HepG2 (cell line): ENCODE measurements around the gene CAVIN1. TPM values are rescaled to one million over a fixed set of nuclear protein-coding genes. Genes with fewer than 3 reads are reported as not detected.

ENCODE experiments used
- ATAD3A ChIP-seq: sonication (generic); formaldehyde crosslinking; IDR thresholded peaks from 2 replicates; pipeline ENCODE4 v1.4.0; 2020; ENCODE audit warnings: missing genetic modification reagents
- ATF2 ChIP-seq: sonication (generic); formaldehyde crosslinking; IDR thresholded peaks from 2 replicates; pipeline ENCODE4 v1.4.0; 2020; ENCODE audit warnings: missing genetic modification reagents
- BRD4 ChIP-seq: sonication (generic); formaldehyde crosslinking; IDR thresholded peaks from 2 replicates; pipeline ENCODE4 v1.4.0; 2020; ENCODE audit warnings: missing genetic modification reagents
- CBX2 ChIP-seq, 2 experiments: fragments of 200-600 bp in 1 of 2; sonication (generic); formaldehyde crosslinking in 1 of 2; IDR thresholded peaks; 2 replicates each; pipeline versions ENCODE4 v1.7.0 to v1.8.1; 2018 to 2022; ENCODE audit warnings: low read depth in 2 of 2, low read length in 1 of 2, mild to moderate bottlenecking in 1 of 2, missing genetic modification reagents in 1 of 2
- CERS6 ChIP-seq: sonication (generic); formaldehyde crosslinking; IDR thresholded peaks from 2 replicates; pipeline ENCODE4 v1.5.0; 2020; ENCODE audit warnings: missing genetic modification reagents
- FLYWCH1 ChIP-seq: sonication (generic); formaldehyde crosslinking; IDR thresholded peaks from 2 replicates; pipeline ENCODE4 v1.8.1; 2023; ENCODE audit warnings: mild to moderate bottlenecking, missing genetic modification reagents
- KDM1A ChIP-seq: IDR thresholded peaks from 2 replicates; pipeline ENCODE4 v1.6.1; 2016; ENCODE audit warnings: missing compliant biosample characterization
- PHF8 ChIP-seq: sonication (generic); formaldehyde crosslinking; IDR thresholded peaks from 2 replicates; pipeline ENCODE4 v1.5.0; 2020; ENCODE audit warnings: missing genetic modification reagents
- POLR2G ChIP-seq: fragments of 200-400 bp; formaldehyde crosslinking; IDR thresholded peaks from 2 replicates; pipeline ENCODE4 v1.6.1; 2018; ENCODE audit warnings: mild to moderate bottlenecking, low read depth, low read length, moderate library complexity
- RBM39 ChIP-seq: fragments of 200-400 bp; formaldehyde crosslinking; IDR thresholded peaks from one replicate; pipeline ENCODE4 v1.6.1; 2018; ENCODE audit warnings: antibody characterized with exemption, mild to moderate bottlenecking, low read depth, low read length; ENCODE audit not compliant: poor library complexity, severe bottlenecking
- THAP7 ChIP-seq: sonication (generic); formaldehyde crosslinking; IDR thresholded peaks from 2 replicates; pipeline ENCODE4 v1.8.1; 2023; ENCODE audit warnings: mild to moderate bottlenecking, missing genetic modification reagents
- ZBTB7A ChIP-seq: sonication (generic); formaldehyde crosslinking; IDR thresholded peaks from 2 replicates; pipeline ENCODE4 v1.8.0; 2022; ENCODE audit warnings: mild to moderate bottlenecking, missing genetic modification reagents
- ZFP36L1 ChIP-seq: sonication (generic); formaldehyde crosslinking; IDR thresholded peaks from 2 replicates; pipeline ENCODE4 v1.8.0; 2022; ENCODE audit warnings: mild to moderate bottlenecking, missing genetic modification reagents, moderate library complexity
- ZNF10 ChIP-seq: sonication (generic); formaldehyde crosslinking; IDR thresholded peaks from 2 replicates; pipeline ENCODE4 v1.4.0; 2020; ENCODE audit warnings: mild to moderate bottlenecking, low read depth, missing genetic modification reagents, borderline replicate concordance
- ZNF234 ChIP-seq: sonication (generic); formaldehyde crosslinking; conservative IDR thresholded peaks from 2 replicates; pipeline ENCODE4 v1.5.1; 2020; ENCODE audit warnings: mild to moderate bottlenecking, missing genetic modification reagents
- ZNF264 ChIP-seq: sonication (generic); formaldehyde crosslinking; IDR thresholded peaks from 2 replicates; pipeline ENCODE4 v1.4.0; 2020; ENCODE audit warnings: missing genetic modification reagents
- ZNF317 ChIP-seq: sonication (generic); formaldehyde crosslinking; IDR thresholded peaks from 2 replicates; pipeline ENCODE4 v1.5.0; 2020; ENCODE audit warnings: mild to moderate bottlenecking, missing genetic modification reagents
- ZNF329 ChIP-seq: sonication (generic); formaldehyde crosslinking; IDR thresholded peaks from 2 replicates; pipeline ENCODE4 v1.9.0; 2021; ENCODE audit warnings: low read depth, mild to moderate bottlenecking, missing genetic modification reagents
- polyA plus RNA-seq, 8 experiments: library from polyadenylated mRNA; depleted of rRNA in 3 of 8; stranded (reverse) in 7 of 8; unstranded in 1 of 8; fragments of >200 nt; fragmentation: Illumina TruSeq in 4 of 8; extraction: Trizol in 4 of 8; gene quantifications; 2 replicates each; pipeline versions ENCODE4 v1.2.1 to v1.2.3, GENCODE V29; 2011 to 2016; ENCODE audit warnings: low read depth in 4 of 8, missing spikeins in 1 of 8, mixed read lengths in 1 of 8; ENCODE audit not compliant: insufficient read depth in 1 of 8
- total RNA-seq, 5 experiments: library from RNA; depleted of rRNA; stranded (reverse); fragments of >200 nt; fragmentation: Illumina TruSeq; extraction: Trizol; gene quantifications; 2 replicates each; pipeline ENCODE4 v1.2.3, GENCODE V29; 2016; ENCODE audit warnings: low read depth in 1 of 5
- TF ChIP-seq, protein P1 (sequence below): sonication (generic); formaldehyde crosslinking; IDR thresholded peaks from 2 replicates; pipeline ENCODE4 v1.4.0; 2020; ENCODE audit warnings: mild to moderate bottlenecking, missing genetic modification reagents, borderline replicate concordance
- TF ChIP-seq, protein P2 (sequence below): sonication (generic); formaldehyde crosslinking; IDR thresholded peaks from 2 replicates; pipeline ENCODE4 v1.8.0; 2022; ENCODE audit warnings: mild to moderate bottlenecking, missing genetic modification reagents
- TF ChIP-seq, protein P3 (sequence below): sonication (generic); formaldehyde crosslinking; IDR thresholded peaks from 2 replicates; pipeline ENCODE4 v1.8.0; 2023; ENCODE audit warnings: mild to moderate bottlenecking, missing genetic modification reagents

Gene CAVIN1
- total and polyA plus RNA-seq, 2 of the 13 experiments (the other 11 are each of a cell fraction or from before 2014, with no cell fraction given) = 15.9 to 25.5 TPM

DNA sequence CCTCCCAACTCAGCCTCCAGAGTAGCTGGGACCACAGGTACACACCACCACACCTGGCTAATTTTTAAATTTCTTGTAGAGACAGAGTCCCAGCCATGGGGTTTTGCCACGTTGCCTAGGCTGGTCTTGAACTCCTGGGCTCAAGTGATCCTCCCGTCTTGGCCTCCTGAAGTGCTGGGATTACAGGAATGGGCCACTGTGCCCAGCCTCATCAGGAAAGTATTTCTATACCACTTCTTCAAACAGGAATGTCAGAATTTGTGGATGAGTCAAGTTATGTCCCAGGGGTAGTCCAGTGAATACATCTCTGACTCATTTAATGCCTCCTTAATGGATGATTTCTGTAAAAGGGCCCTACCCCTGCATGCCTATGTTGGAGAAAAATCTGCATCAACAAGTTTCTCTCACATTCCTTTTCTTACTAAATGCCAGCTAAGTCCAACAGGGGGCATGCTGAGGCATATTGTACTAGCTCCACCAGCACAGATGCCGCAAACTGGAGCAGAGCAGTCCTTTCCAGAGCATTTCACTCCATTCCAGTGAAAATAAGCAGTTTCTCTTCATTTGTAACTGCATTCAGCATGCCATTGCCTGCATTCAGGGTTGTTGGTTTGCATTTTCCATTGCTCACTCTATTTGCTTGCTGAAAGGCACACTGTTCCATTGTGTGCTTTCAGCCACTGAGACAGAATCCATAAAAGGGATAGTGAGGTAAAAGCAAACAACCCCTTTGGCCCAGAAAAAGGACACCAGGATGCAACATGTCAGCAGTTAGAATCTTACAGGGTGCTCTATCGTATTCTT lies 5.3 kb upstream of the CAVIN1 start (continued):
- no peak for TF ChIP-seq ZBTB7A (CRISPR knock-in tag)
- TF ChIP-seq CBX2 (IDR thresholded peaks at IDR 0.05; ENCODE audit: low read depth, low read length) = no peak
- TF ChIP-seq CBX2 (CRISPR knock-in tag; IDR thresholded peaks at IDR 0.05; ENCODE audit: low read depth) = no peak
- TF ChIP-seq ZFP36L1 (CRISPR knock-in tag) = no peak
- TF ChIP-seq, protein P1, sequence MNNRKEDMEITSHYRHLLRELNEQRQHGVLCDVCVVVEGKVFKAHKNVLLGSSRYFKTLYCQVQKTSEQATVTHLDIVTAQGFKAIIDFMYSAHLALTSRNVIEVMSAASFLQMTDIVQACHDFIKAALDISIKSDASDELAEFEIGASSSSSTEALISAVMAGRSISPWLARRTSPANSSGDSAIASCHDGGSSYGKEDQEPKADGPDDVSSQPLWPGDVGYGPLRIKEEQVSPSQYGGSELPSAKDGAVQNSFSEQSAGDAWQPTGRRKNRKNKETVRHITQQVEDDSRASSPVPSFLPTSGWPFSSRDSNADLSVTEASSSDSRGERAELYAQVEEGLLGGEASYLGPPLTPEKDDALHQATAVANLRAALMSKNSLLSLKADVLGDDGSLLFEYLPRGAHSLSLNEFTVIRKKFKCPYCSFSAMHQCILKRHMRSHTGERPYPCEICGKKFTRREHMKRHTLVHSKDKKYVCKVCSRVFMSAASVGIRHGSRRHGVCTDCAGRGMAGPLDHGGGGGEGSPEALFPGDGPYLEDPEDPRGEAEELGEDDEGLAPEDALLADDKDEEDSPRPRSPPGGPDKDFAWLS (CRISPR knock-in tag) = no peak
- TF ChIP-seq ATF2 (CRISPR knock-in tag) = no peak; the same call in 1 of the 2 replicates
- no peak for TF ChIP-seq ZNF10
- TF ChIP-seq ZNF264 = no peak
- TF ChIP-seq ZNF317 (CRISPR knock-in tag) = peak; percentile 79
- TF ChIP-seq ATAD3A (CRISPR knock-in tag) = no peak
- TF ChIP-seq, protein P2, sequence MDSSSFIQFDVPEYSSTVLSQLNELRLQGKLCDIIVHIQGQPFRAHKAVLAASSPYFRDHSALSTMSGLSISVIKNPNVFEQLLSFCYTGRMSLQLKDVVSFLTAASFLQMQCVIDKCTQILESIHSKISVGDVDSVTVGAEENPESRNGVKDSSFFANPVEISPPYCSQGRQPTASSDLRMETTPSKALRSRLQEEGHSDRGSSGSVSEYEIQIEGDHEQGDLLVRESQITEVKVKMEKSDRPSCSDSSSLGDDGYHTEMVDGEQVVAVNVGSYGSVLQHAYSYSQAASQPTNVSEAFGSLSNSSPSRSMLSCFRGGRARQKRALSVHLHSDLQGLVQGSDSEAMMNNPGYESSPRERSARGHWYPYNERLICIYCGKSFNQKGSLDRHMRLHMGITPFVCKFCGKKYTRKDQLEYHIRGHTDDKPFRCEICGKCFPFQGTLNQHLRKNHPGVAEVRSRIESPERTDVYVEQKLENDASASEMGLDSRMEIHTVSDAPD (CRISPR knock-in tag) = no peak
- no peak for TF ChIP-seq RBM39
- no peak for TF ChIP-seq PHF8
- TF ChIP-seq BRD4 (CRISPR knock-in tag) = no peak
- 0 out of 2 replicates have a peak, but pooled peaks have one; percentile 6 for TF ChIP-seq KDM1A (CRISPR knock-in tag)
- no peak for TF ChIP-seq POLR2G
- TF ChIP-seq, protein P3, sequence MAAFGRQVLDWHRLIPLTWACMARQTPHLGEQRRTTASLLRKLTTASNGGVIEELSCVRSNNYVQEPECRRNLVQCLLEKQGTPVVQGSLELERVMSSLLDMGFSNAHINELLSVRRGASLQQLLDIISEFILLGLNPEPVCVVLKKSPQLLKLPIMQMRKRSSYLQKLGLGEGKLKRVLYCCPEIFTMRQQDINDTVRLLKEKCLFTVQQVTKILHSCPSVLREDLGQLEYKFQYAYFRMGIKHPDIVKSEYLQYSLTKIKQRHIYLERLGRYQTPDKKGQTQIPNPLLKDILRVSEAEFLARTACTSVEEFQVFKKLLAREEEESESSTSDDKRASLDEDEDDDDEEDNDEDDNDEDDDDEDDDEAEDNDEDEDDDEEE = no peak
- TF ChIP-seq CERS6 (CRISPR knock-in tag) = no peak
- TF ChIP-seq ZNF234 = no peak
- TF ChIP-seq THAP7 (CRISPR knock-in tag) = no peak
- TF ChIP-seq FLYWCH1 (CRISPR knock-in tag) = no peak
- TF ChIP-seq ZNF329 (CRISPR knock-in tag) = no peak
